ENCODE results near the gene SPPL2C. TPM values are rescaled to one million over a fixed set of nuclear protein-coding genes. Genes with fewer than 3 reads are reported as not detected.

The SPPL2C gene
- total and polyA plus RNA-seq, 10 of the 15 experiments (the other 5 are each of a cell fraction or from before 2014, with no cell fraction given) = not detected

- ChIA-PET CTCF (no interaction called here), RAD21 (ENCODE audit: unreplicated experiment) (no interaction called here), POLR2A (no interaction called here), SMC1A (ENCODE audit: uncharacterized antibody, unreplicated experiment) (no interaction called here)
- ATAC-seq (no peak), DNase-seq (ENCODE audit: low read depth, low spot score) (no peak), FAIRE-seq (no peak)
- Histone ChIP-seq H3K79me2 (ENCODE audit: control insufficient read depth, insufficient read depth, low read length) (no peaks in the 10 kb centered on the region), H3K4me1 (ENCODE audit: control insufficient read depth, insufficient read depth, low read length) (no peaks in the 10 kb centered on the region), H3K4me2 (ENCODE audit: control insufficient read depth, insufficient read depth) (no peak overlapping the region), H3K36me3 (ENCODE audit: control insufficient read depth in 2 of 2, insufficient read depth in 2 of 2, low read length in 1 of 2) (no peaks in the 10 kb centered on the region), H3K9me3 (replicated peaks; ENCODE audit: control insufficient read depth, insufficient read depth, low read length) (no peaks in the 10 kb centered on the region; the same call in 2 of the 3 replicates), H2AFZ (ENCODE audit: control insufficient read depth, low read depth, low read length) (no peak overlapping the region), H3K9ac (ENCODE audit: control insufficient read depth, insufficient read depth, low read length) (no peak overlapping the region), H3K27me3 (replicated peaks in 1 of 2; ENCODE audit: control insufficient read depth in 2 of 2, insufficient read depth in 2 of 2, low read length in 1 of 2) (no peaks in the 10 kb centered on the region; a peak in 1 of 4 replicates), H3K4me3 (no peak overlapping the region), H3K27ac (ENCODE audit: control insufficient read depth, insufficient read depth) (no peak overlapping the region), H4K20me1 (ENCODE audit: control insufficient read depth, insufficient read depth) (no peaks in the 10 kb centered on the region; the same call in 1 of the 2 replicates)
- BruUV-seq (replicated peaks) = no TSS peak
- TF ChIP-seq NFIC (IDR thresholded peaks at IDR 0.05; ENCODE audit: low read depth, low read length) (no peak), TCF3 (IDR thresholded peaks at IDR 0.05; ENCODE audit: borderline replicate concordance, insufficient read depth, low read depth, low read length) (no peak), ATF7 (IDR thresholded peaks at IDR 0.05; ENCODE audit: low read depth) (no peak), POLR2AphosphoS5 (IDR thresholded peaks at IDR 0.05; ENCODE audit: low read length) (no peak), E2F8 (IDR thresholded peaks at IDR 0.05; ENCODE audit: low read depth, partially characterized antibody) (no peak), REST (IDR thresholded peaks at IDR 0.05; ENCODE audit: low read depth, low read length) (peak; percentile 87), IKZF2 (IDR thresholded peaks at IDR 0.05) (no peak)
- 31% methylated on average over 10 of the region's 10 CpGs for WGBS (ENCODE audit: insufficient coverage, insufficient replicate concordance, low lambda C conversion rate, missing lambda C conversion rate)
- in situ Hi-C loops (cut with MboI) (no loop called here), intact Hi-C loops (cut with micrococcal nuclease; ENCODE audit: unreplicated experiment) (no loop called here)
Observed at GRCh38 chr17:45857977-45858708, 13.5 kb downstream of the SPPL2C start.
